OCI-LY3 (cell line): ENCODE data around the gene DOCK10.

ENCODE experiments used
- H2AFZ ChIP-seq: fragments of 200-600, 300-600 bp; shearing (Covaris generic); 2 replicates; pipeline ENCODE4 v1.6.0; 2014; ENCODE audit warnings: antibody characterized with exemption, low read depth, low read length
- H3K27ac ChIP-seq: fragments of 200-600, 300-600 bp; sonication (generic); 2 replicates; pipeline ENCODE4 v1.5.1; 2014; ENCODE audit warnings: mild to moderate bottlenecking, low read length, moderate library complexity, mixed read lengths
- H3K27me3 ChIP-seq: fragments of 200-600, 300-600 bp; sonication (generic); 2 replicates; pipeline ENCODE4 v1.6.1; 2014; ENCODE audit warnings: low read depth, low read length, mixed read lengths
- H3K36me3 ChIP-seq: fragments of 200-600, 300-600 bp; sonication (generic); replicated peaks from 2 replicates; pipeline ENCODE3; 2014; ENCODE audit warnings: low read depth, low read length, mixed read lengths
- H3K4me1 ChIP-seq: fragments of 300-600, 200-600 bp; sonication (generic); 2 replicates; pipeline ENCODE4 v1.6.1; 2014; ENCODE audit warnings: low read length, mixed read lengths
- H3K4me2 ChIP-seq: fragments of 200-600, 300-600 bp; sonication (generic); 2 replicates; pipeline ENCODE4 v1.6.1; 2014; ENCODE audit warnings: low read length, mixed read lengths
- H3K4me3 ChIP-seq: fragments of 300-600, 200-600 bp; sonication (generic); 2 replicates; pipeline ENCODE4 v1.5.1; 2014; ENCODE audit warnings: antibody characterized with exemption, mild to moderate bottlenecking, low read length, moderate library complexity
- H3K79me2 ChIP-seq: fragments of 300-600, 200-600 bp; shearing (Covaris generic); 2 replicates; pipeline ENCODE4 v1.6.1; 2014; ENCODE audit warnings: mild to moderate bottlenecking, low read length, mixed read lengths
- H3K9ac ChIP-seq: fragments of 300-600, 200-600 bp; shearing (Covaris generic); 2 replicates; pipeline ENCODE4 v1.6.0; 2014; ENCODE audit warnings: mild to moderate bottlenecking, low read length, moderate library complexity
- H3K9me3 ChIP-seq: fragments of 200-600, 300-600 bp; shearing (Covaris generic); 2 replicates; pipeline ENCODE4 v1.6.1; 2014; ENCODE audit warnings: low read length, mixed read lengths; ENCODE audit not compliant: insufficient read depth
- H4K20me1 ChIP-seq: fragments of 200-600, 300-600 bp; sonication (generic); 2 replicates; pipeline ENCODE4 v1.6.1; 2016; ENCODE audit warnings: low read length, mixed read lengths; ENCODE audit not compliant: insufficient read depth
- EZH2phosphoT487 ChIP-seq: fragments of 200-600 bp; shearing (Covaris generic); IDR thresholded peaks from 2 replicates; pipeline ENCODE4 v1.6.1; 2018; ENCODE audit warnings: antibody characterized with exemption, mixed run types, low read depth
- TF ChIP-seq, protein P1 (sequence below): fragments of 200-600, 300-600 bp; sonication (generic); IDR thresholded peaks from 2 replicates; pipeline ENCODE4 v1.5.1; 2014; ENCODE audit warnings: antibody characterized with exemption, low read length, low read depth

The DOCK10 gene

DNA sequence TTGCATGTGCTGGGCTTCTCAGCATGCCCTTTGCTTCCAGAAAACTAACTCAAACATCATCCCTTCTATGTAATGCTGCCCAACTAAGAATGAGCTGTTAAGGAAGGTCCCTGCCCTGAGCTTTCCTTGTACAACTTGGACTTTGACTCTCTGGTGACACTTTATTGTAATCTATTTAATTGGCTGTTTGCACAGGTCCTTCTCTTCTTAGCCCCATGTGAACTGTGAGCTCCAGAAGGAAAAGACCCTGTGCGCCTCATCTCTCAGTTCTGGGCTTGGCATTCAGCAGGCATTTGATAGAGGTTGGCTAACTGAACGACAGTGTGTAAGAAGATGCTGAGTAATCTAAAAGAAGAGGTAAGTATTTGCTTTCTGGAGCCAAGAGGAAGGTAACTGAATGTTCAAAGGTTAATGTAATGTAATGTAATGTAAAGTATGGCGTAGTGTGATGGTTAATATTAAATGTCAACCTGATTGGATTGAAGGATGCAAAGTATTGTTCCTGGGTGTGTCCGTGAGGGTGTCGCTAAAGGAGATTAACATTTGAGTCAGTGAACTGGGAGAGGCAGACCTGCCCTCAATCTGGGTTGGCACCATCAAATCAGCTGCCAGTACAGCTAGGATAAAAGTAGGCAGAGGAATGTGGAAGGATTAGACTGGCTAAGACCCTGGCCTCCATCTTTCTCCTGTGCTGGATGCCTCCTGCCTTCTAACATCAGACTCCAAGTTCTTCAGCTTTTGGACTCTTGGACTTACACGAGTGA is 265.3 kb downstream of the DOCK10 start:
- no peak overlapping the region for H3K9ac ChIP-seq
- no peaks in the 10 kb centered on the region for H3K4me1 ChIP-seq
- H4K20me1 ChIP-seq = no peaks in the 10 kb centered on the region
- H3K36me3 ChIP-seq = peaks cover 17% of the 10 kb centered on the region
- H3K4me2 ChIP-seq = no peak overlapping the region
- H3K79me2 ChIP-seq = no peaks in the 10 kb centered on the region
- no peak overlapping the region for H2AFZ ChIP-seq
- no peaks in the 10 kb centered on the region for H3K27me3 ChIP-seq
- TF ChIP-seq, protein P1, sequence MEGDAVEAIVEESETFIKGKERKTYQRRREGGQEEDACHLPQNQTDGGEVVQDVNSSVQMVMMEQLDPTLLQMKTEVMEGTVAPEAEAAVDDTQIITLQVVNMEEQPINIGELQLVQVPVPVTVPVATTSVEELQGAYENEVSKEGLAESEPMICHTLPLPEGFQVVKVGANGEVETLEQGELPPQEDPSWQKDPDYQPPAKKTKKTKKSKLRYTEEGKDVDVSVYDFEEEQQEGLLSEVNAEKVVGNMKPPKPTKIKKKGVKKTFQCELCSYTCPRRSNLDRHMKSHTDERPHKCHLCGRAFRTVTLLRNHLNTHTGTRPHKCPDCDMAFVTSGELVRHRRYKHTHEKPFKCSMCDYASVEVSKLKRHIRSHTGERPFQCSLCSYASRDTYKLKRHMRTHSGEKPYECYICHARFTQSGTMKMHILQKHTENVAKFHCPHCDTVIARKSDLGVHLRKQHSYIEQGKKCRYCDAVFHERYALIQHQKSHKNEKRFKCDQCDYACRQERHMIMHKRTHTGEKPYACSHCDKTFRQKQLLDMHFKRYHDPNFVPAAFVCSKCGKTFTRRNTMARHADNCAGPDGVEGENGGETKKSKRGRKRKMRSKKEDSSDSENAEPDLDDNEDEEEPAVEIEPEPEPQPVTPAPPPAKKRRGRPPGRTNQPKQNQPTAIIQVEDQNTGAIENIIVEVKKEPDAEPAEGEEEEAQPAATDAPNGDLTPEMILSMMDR = no peak
- TF ChIP-seq EZH2phosphoT487 = no peak
- H3K4me3 ChIP-seq = no peak overlapping the region
- H3K9me3 ChIP-seq = no peaks in the 10 kb centered on the region
- H3K27ac ChIP-seq = no peak overlapping the region

GRCh38 chr2:224775647-224776046 is 266.6 kb downstream of the DOCK10 start:
- no peak overlapping the region for H2AFZ ChIP-seq
- H3K27ac ChIP-seq = no peak overlapping the region
- no peaks in the 10 kb centered on the region for H4K20me1 ChIP-seq
- no peaks in the 10 kb centered on the region for H3K27me3 ChIP-seq
- H3K4me1 ChIP-seq = no peaks in the 10 kb centered on the region
- no peaks in the 10 kb centered on the region for H3K9me3 ChIP-seq
- H3K4me3 ChIP-seq = no peak overlapping the region
- H3K4me2 ChIP-seq = no peak overlapping the region
- TF ChIP-seq EZH2phosphoT487 = no peak
- TF ChIP-seq, protein P1 = no peak
- H3K79me2 ChIP-seq = no peaks in the 10 kb centered on the region
- peaks cover 22% of the 10 kb centered on the region for H3K36me3 ChIP-seq
- H3K9ac ChIP-seq = no peak overlapping the region

DNA sequence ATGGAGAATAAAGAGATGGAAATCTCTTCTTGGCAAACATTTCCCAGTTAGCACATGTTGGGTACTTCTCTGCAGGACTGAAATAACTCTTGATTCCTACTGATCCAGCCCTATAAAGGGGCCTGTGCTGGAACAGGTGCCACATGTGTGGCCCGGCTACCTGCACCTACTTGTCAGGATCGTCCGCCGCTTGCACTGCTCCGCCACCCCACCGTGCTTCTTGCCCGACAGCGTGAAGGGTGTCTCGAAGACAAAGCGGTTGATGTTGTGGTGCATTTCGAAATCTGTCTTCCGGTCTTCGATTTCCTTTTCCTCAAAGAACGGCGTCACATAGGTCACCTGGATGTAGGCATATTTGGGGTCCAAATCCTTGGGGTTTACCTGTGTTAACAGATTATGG is 267.5 kb downstream of the DOCK10 start:
- no peaks in the 10 kb centered on the region for H3K4me1 ChIP-seq
- H3K79me2 ChIP-seq = no peaks in the 10 kb centered on the region
- TF ChIP-seq EZH2phosphoT487 = no peak
- TF ChIP-seq, protein P1 = no peak
- no peaks in the 10 kb centered on the region for H3K9me3 ChIP-seq
- H4K20me1 ChIP-seq = no peaks in the 10 kb centered on the region
- no peak overlapping the region for H3K9ac ChIP-seq
- no peak overlapping the region for H3K4me2 ChIP-seq
- H3K36me3 ChIP-seq = peaks cover 29% of the 10 kb centered on the region
- no peak overlapping the region for H3K27ac ChIP-seq
- no peak overlapping the region for H3K4me3 ChIP-seq
- H3K27me3 ChIP-seq = no peaks in the 10 kb centered on the region
- H2AFZ ChIP-seq = no peak overlapping the region

- Histone ChIP-seq H3K9ac (no peak overlapping the region), H3K79me2 (no peaks in the 10 kb centered on the region), H4K20me1 (no peaks in the 10 kb centered on the region), H3K4me2 (no peak overlapping the region), H3K4me3 (no peak overlapping the region), H3K27ac (no peak overlapping the region), H3K4me1 (no peaks in the 10 kb centered on the region), H3K27me3 (no peaks in the 10 kb centered on the region), H3K9me3 (no peaks in the 10 kb centered on the region), H2AFZ (no peak overlapping the region), H3K36me3 (peaks cover 43% of the 10 kb centered on the region)
- TF ChIP-seq EZH2phosphoT487 = no peak
These were observed 269.8 kb downstream of the DOCK10 start for GRCh38 chr2:224772494-224772893.
